PFSK-1 (cell line): ENCODE results near the gene TMEM185A.

Experiments
- POLR2AphosphoS5 ChIP-seq: IDR thresholded peaks from 2 replicates; pipeline ENCODE4 v1.6.1; 2012; ENCODE audit warnings: low read depth, mild to moderate bottlenecking, control low read depth, low read length, moderate library complexity
- REST ChIP-seq, 2 experiments: IDR thresholded peaks; 2 replicates each; pipeline versions ENCODE4 v1.6.1 to v1.8.0; 2011 to 2012; ENCODE audit warnings: low read depth in 2 of 2, low read length in 2 of 2, control low read depth in 1 of 2, inconsistent platforms in 1 of 2, mild to moderate bottlenecking in 1 of 2, moderate library complexity in 1 of 2; ENCODE audit not compliant: insufficient read depth in 1 of 2

DNA sequence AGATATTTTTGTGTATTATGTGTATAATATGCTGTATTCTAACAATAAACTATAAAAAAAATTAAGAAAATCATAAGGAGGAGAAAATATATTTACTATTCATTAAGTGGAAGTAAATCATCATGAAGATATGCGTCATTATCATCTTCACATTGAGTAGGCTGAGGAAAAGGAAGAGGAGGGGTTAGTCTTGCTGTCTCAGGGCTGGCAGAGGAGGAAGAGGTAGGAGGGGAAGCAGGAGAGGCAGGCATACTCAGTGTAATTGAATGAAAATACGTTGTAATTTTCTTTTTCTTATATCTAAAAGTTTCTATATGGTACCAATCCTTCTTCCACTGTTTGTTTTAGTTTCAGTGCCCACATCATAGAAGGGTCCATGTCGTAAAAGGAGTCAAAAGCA, 9.8 kb upstream of the TMEM185A start:
- no peak for TF ChIP-seq POLR2AphosphoS5
- TF ChIP-seq REST (IDR thresholded peaks at IDR 0.05; ENCODE audit: insufficient read depth in 1 of 2, low read depth in 2 of 2, low read length in 2 of 2) = no peak
